Measurements from ENCODE around the gene ZNF853.

- TF ChIP-seq POLR2A (IDR thresholded peaks at IDR 0.05) (no peak), CTCF (IDR thresholded peaks at IDR 0.05) (no peak)
Measured at GRCh38 chr7:6608794-6609193, 6.6 kb upstream of the ZNF853 start.
